H1 (cell line): ENCODE measurements around the gene COA1. TPM values are rescaled to one million over a fixed set of nuclear protein-coding genes. Genes with fewer than 3 reads are reported as not detected.

Experiments
- CTCF ChIA-PET: fragments of 300-600 bp; sonication (Branson Sonifier 250); formaldehyde crosslinking; loops from one replicate; lab custom pipeline; 2021; ENCODE audit not compliant: partially characterized antibody; lab: Charles Lee
- POLR2A ChIA-PET: fragments of 300-600 bp; sonication (Branson Sonifier 250); formaldehyde crosslinking; loops from one replicate; lab custom pipeline; 2021; ENCODE audit warnings: inconsistent platforms; ENCODE audit not compliant: partially characterized antibody; lab: Charles Lee
- DNase-seq, 2 experiments: peaks; one replicate each; pipeline versions ENCODE4 v3.0.0 to v3.0.0-alpha.2; 2010 to 2022; ENCODE audit warnings: low spot score in 2 of 2, low read depth in 1 of 2, mixed read lengths in 1 of 2
- FAIRE-seq: peaks from 2 replicates; lab custom pipeline; 2011; peaks lifted over from hg19 to GRCh38; lab: Jason Lieb, UNC
- H2AFZ ChIP-seq: 2 replicates; pipeline ENCODE4 v1.8.1; 2012; ENCODE audit warnings: low read length, inconsistent platforms
- H2AK5ac ChIP-seq: 2 replicates; pipeline ENCODE4 v1.6.1; 2013; ENCODE audit warnings: low read depth, low read length
- H2BK120ac ChIP-seq: replicated peaks from 2 replicates; pipeline ENCODE3; 2013; ENCODE audit warnings: low read depth, low read length, inconsistent platforms
- H2BK12ac ChIP-seq: 2 replicates; pipeline ENCODE4 v1.6.1; 2013; ENCODE audit warnings: low read depth, low read length
- H2BK15ac ChIP-seq: 2 replicates; pipeline ENCODE4 v1.6.1; 2013; ENCODE audit warnings: low read length
- H2BK20ac ChIP-seq: 2 replicates; pipeline ENCODE4 v1.6.1; 2013; ENCODE audit warnings: low read length
- H2BK5ac ChIP-seq: 2 replicates; pipeline ENCODE4 v1.6.1; 2013; ENCODE audit warnings: low read depth, low read length
- H3K14ac ChIP-seq: 2 replicates; pipeline ENCODE4 v1.6.1; 2013; ENCODE audit warnings: inconsistent platforms; ENCODE audit not compliant: insufficient read length
- H3K18ac ChIP-seq: 2 replicates; pipeline ENCODE4 v1.6.1; 2013; ENCODE audit warnings: low read length; ENCODE audit errors: extremely low read depth
- H3K23ac ChIP-seq: 2 replicates; pipeline ENCODE4 v1.6.1; 2013; ENCODE audit warnings: inconsistent platforms; ENCODE audit not compliant: insufficient read length
- H3K23me2 ChIP-seq: 2 replicates; pipeline ENCODE4 v1.6.1; 2013; ENCODE audit warnings: low read depth, low read length
- H3K27ac ChIP-seq: 2 replicates; pipeline ENCODE4 v1.6.1; 2011; ENCODE audit warnings: low read depth, low read length, inconsistent platforms
- H3K27me3 ChIP-seq, 4 experiments: replicated peaks in 1 of 4; 1 replicate in 1 of 4; 2 replicates in 3 of 4; pipeline versions ENCODE4 v1.6.1 to v1.8.1; 2011 to 2013; ENCODE audit warnings: low read length in 3 of 4, mild to moderate bottlenecking in 3 of 4, inconsistent platforms in 2 of 4, mixed read lengths in 2 of 4, moderate library complexity in 1 of 4; ENCODE audit not compliant: control insufficient read depth in 3 of 4, insufficient read depth in 3 of 4; ENCODE audit errors: extremely low read depth in 1 of 4
- H3K36me3 ChIP-seq, 4 experiments: 2 replicates each; pipeline versions ENCODE4 v1.6.1 to v1.8.1; 2011 to 2013; ENCODE audit warnings: mild to moderate bottlenecking in 4 of 4, low read length in 3 of 4, moderate library complexity in 2 of 4, control low read depth in 1 of 4, inconsistent platforms in 1 of 4; ENCODE audit not compliant: insufficient read depth in 4 of 4, control insufficient read depth in 2 of 4
- H3K4ac ChIP-seq: replicated peaks from 2 replicates; pipeline ENCODE3; 2013; ENCODE audit warnings: low read length, low read depth, mixed read lengths, inconsistent platforms; ENCODE audit not compliant: insufficient read length
- H3K4me1 ChIP-seq, 4 experiments: replicated peaks in 1 of 4; 1 replicate in 1 of 4; 2 replicates in 3 of 4; pipeline versions ENCODE4 v1.6.1 to v1.8.1; 2011 to 2013; ENCODE audit warnings: low read length in 3 of 4, inconsistent platforms in 2 of 4, mixed read lengths in 1 of 4; ENCODE audit not compliant: insufficient read depth in 4 of 4, control insufficient read depth in 3 of 4
- H3K4me2 ChIP-seq, 2 experiments: 2 replicates each; pipeline versions ENCODE4 v1.6.1 to v1.8.1; 2011 to 2013; ENCODE audit warnings: low read depth in 2 of 2, low read length in 2 of 2, control low read depth in 1 of 2, inconsistent platforms in 1 of 2, mild to moderate bottlenecking in 1 of 2; ENCODE audit not compliant: insufficient read depth in 1 of 2
- H3K4me3 ChIP-seq, 4 experiments: fragments of 200-600, 300-600 bp in 1 of 4; sonication (generic), shearing (Covaris generic), sonication (Bioruptor Twin) in 1 of 4; 2 replicates each; pipeline versions ENCODE4 v1.5.1 to v1.8.1; 2011 to 2016; ENCODE audit warnings: low read length in 4 of 4, low read depth in 3 of 4, control low read depth in 2 of 4, inconsistent platforms in 2 of 4, mild to moderate bottlenecking in 2 of 4, mixed read lengths in 1 of 4, moderate library complexity in 1 of 4; ENCODE audit not compliant: insufficient read depth in 2 of 4; ENCODE audit errors: extremely low read depth in 1 of 4
- H3K56ac ChIP-seq: replicated peaks from 2 replicates; pipeline ENCODE3; 2013; ENCODE audit warnings: low read depth, mild to moderate bottlenecking, mixed read lengths, low read length, inconsistent platforms; ENCODE audit not compliant: insufficient read length
- H3K79me1 ChIP-seq: 2 replicates; pipeline ENCODE4 v1.6.1; 2013; ENCODE audit warnings: low read depth, low read length, control low read depth
- H3K79me2 ChIP-seq, 2 experiments: 2 replicates each; pipeline versions ENCODE4 v1.6.1 to v1.8.1; 2012 to 2013; ENCODE audit warnings: low read length in 2 of 2, mild to moderate bottlenecking in 2 of 2, inconsistent platforms in 1 of 2; ENCODE audit not compliant: insufficient read depth in 2 of 2, control insufficient read depth in 1 of 2
- H3K9ac ChIP-seq, 4 experiments: replicated peaks in 1 of 4; 1 replicate in 1 of 4; 2 replicates in 3 of 4; pipeline versions ENCODE4 v1.6.1 to v1.8.1; 2011 to 2013; ENCODE audit warnings: low read depth in 3 of 4, low read length in 3 of 4, control low read depth in 2 of 4, mild to moderate bottlenecking in 2 of 4, moderate library complexity in 2 of 4, inconsistent platforms in 1 of 4; ENCODE audit errors: extremely low read depth in 1 of 4
- H3K9me3 ChIP-seq, 2 experiments: 2 replicates each; pipeline versions ENCODE4 v1.6.1 to v1.8.1; 2012 to 2013; ENCODE audit warnings: mild to moderate bottlenecking in 2 of 2, moderate library complexity in 2 of 2, control low read depth in 1 of 2, inconsistent platforms in 1 of 2, low read depth in 1 of 2, low read length in 1 of 2, mixed read lengths in 1 of 2; ENCODE audit not compliant: insufficient read depth in 2 of 2
- H4K20me1 ChIP-seq, 2 experiments: replicated peaks in 1 of 2; 2 replicates each; pipeline versions ENCODE3 to v1.8.1; 2011 to 2013; ENCODE audit warnings: inconsistent platforms in 2 of 2, low read length in 2 of 2, mild to moderate bottlenecking in 1 of 2; ENCODE audit not compliant: insufficient read depth in 2 of 2, control insufficient read depth in 1 of 2
- H4K5ac ChIP-seq: 2 replicates; pipeline ENCODE4 v1.6.1; 2013; ENCODE audit warnings: low read length, low read depth, mixed read lengths, inconsistent platforms; ENCODE audit not compliant: insufficient read length
- H4K8ac ChIP-seq: 2 replicates; pipeline ENCODE4 v1.8.0; 2013; ENCODE audit warnings: mild to moderate bottlenecking, moderate library complexity, low read length, inconsistent platforms; ENCODE audit not compliant: insufficient read depth; ENCODE audit errors: extremely low read depth
- H4K91ac ChIP-seq: replicated peaks from 2 replicates; pipeline ENCODE3; 2013; ENCODE audit warnings: low read length, mixed read lengths, inconsistent platforms; ENCODE audit not compliant: insufficient read length
- CBX8 ChIP-seq: fragments of 300-800, 300-1000 bp; sonication (generic); IDR thresholded peaks from 2 replicates; pipeline ENCODE4 v1.7.1; 2016; ENCODE audit warnings: low read depth, low read length, borderline replicate concordance
- FOSL1 ChIP-seq: IDR thresholded peaks from 2 replicates; pipeline ENCODE4 v1.6.1; 2011; ENCODE audit warnings: mild to moderate bottlenecking, low read depth, low read length, moderate library complexity; ENCODE audit not compliant: insufficient read depth
- PHF8 ChIP-seq: fragments of 200-600 bp; sonication (generic); conservative IDR thresholded peaks from 2 replicates; pipeline ENCODE4 v1.7.1; 2012; ENCODE audit warnings: low read depth, mild to moderate bottlenecking, inconsistent platforms, low read length, moderate library complexity
- RFX5 ChIP-seq: IDR thresholded peaks from 2 replicates; pipeline ENCODE4 v1.6.1; 2011; ENCODE audit warnings: low read depth, low read length, improper control_type of control experiment, borderline replicate concordance
- TAF1 ChIP-seq: IDR thresholded peaks from 2 replicates; pipeline ENCODE4 v1.6.1; 2011; ENCODE audit warnings: mild to moderate bottlenecking, low read depth, low read length
- TBP ChIP-seq: IDR thresholded peaks from 2 replicates; pipeline ENCODE4 v1.6.1; 2011; ENCODE audit warnings: low read depth, low read length, improper control_type of control experiment
- TCF12 ChIP-seq: IDR thresholded peaks from 2 replicates; pipeline ENCODE4 v1.6.1; 2011; ENCODE audit warnings: low read depth, mild to moderate bottlenecking, low read length
- TEAD4 ChIP-seq: IDR thresholded peaks from 2 replicates; pipeline ENCODE4 v1.6.1; 2012; ENCODE audit warnings: low read depth, low read length, inconsistent platforms, mixed read lengths
- YY1 ChIP-seq: IDR thresholded peaks from 2 replicates; pipeline ENCODE4 v1.6.1; 2011; ENCODE audit warnings: low read depth, mild to moderate bottlenecking, low read length
- WGBS, 2 experiments: shearing (Covaris generic) in 1 of 2; methylation state at CpG; one replicate each; pipeline versions ENCODE4 v1.1.6 to v1.1.7; 2013 to 2015; ENCODE audit warnings: low lambda C conversion rate in 2 of 2, mixed read lengths in 2 of 2, inconsistent platforms in 1 of 2, low coverage in 1 of 2, missing lambda C conversion rate in 1 of 2; ENCODE audit not compliant: insufficient replicate concordance in 2 of 2, insufficient coverage in 1 of 2, insufficient read length in 1 of 2; ENCODE audit errors: extremely low coverage in 1 of 2, missing lambda C conversion rate in 1 of 2; 5-methylcytosine and 5-hydroxymethylcytosine counted together
- polyA plus RNA-seq, 7 experiments: library from polyadenylated mRNA; depleted of rRNA in 3 of 7; stranded (reverse) in 5 of 7; unstranded in 2 of 7; fragments of >200 nt in 5 of 7; fragments of 200-250 nt in 2 of 7; gene quantifications; 1 replicate in 5 of 7; 2 replicates in 1 of 7; 4 replicates in 1 of 7; pipeline versions ENCODE4 v1.2.1 to v1.2.3, GENCODE V29; 2011 to 2013; ENCODE audit warnings: missing spikeins in 2 of 7, mixed read lengths in 2 of 7
- total RNA-seq: library from RNA; stranded (reverse); fragmentation: NEBNext Ultra II Directional; extraction: Animal tissue kit (Norgen Biotek cat#: 25700); gene quantifications from 2 replicates; pipeline ENCODE4 v1.2.1, GENCODE V29; 2021

COA1 gene
- total and polyA plus RNA-seq, 2 of the 8 experiments (the other 6 are each of a cell fraction or from before 2014, with no cell fraction given), result 98.6 to 143 TPM

DNA sequence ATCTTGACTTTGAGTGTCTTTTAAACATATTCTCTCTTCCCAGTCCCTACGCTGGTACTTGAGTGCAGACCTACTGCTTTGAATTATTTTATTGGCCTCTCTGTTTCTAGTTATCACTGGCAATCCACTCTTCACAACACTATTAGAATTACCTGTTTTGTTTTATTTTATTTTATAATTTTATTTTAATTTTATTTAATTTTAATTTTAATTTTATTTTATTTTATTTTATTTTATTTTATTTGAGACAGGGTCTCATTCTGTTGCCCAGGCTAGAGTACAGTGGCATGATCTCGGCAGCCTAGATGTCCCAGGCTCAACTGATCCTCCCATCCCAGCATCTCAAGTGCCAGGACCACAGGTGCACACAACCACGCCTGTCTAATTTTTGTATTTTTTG, 139.6 kb downstream of the COA1 start:
- CTCF ChIA-PET, result interaction anchor here (1.1 kb wide), 1 partner anchor 181 kb away, joined by 3 read pairs; no protein-coding TSS in a partner anchor
- Histone ChIP-seq H4K5ac (no peak overlapping the region), H3K4me1 (peaks cover 0 to 3% (median 2%) of the 10 kb centered on the region in 4 experiments; a peak in 2 of 7 replicates), H2BK12ac (no peak overlapping the region), H3K18ac (no peak overlapping the region), H3K27me3 (no peaks in the 10 kb centered on the region), H3K4ac (no peak overlapping the region), H3K23me2 (no peaks in the 10 kb centered on the region), H3K9me3 (no peaks in the 10 kb centered on the region), H2BK120ac (no peak overlapping the region), H3K79me2 (peaks cover 0 to 75% of the 10 kb centered on the region in 2 experiments; a peak in 2 of 4 replicates), H3K4me3 (no peak overlapping the region), H2BK5ac (no peak overlapping the region), H2BK20ac (no peak overlapping the region), H3K23ac (no peak overlapping the region), H3K27ac (no peak overlapping the region), H4K20me1 (peaks cover 0 to 5% of the 10 kb centered on the region in 2 experiments), H2AFZ (no peak overlapping the region), H3K14ac (no peak overlapping the region), H3K56ac (no peak overlapping the region), H4K91ac (no peak overlapping the region), H3K79me1 (peaks cover 2% of the 10 kb centered on the region; the same call in 1 of the 2 replicates), H3K9ac (no peak overlapping the region), H3K36me3 (no peaks in the 10 kb centered on the region), H2AK5ac (no peak overlapping the region), H3K4me2 (no peak overlapping the region), H2BK15ac (no peak overlapping the region), H4K8ac (no peak overlapping the region)
- WGBS, 2 experiments, result 92% methylated on average over 3 of the region's 3 CpGs; no CpG with 5 or more reads in 1 of the 2 experiments
- DNase-seq (no peak), FAIRE-seq (no peak)
- POLR2A ChIA-PET, result no interaction called here
- TF ChIP-seq YY1 (no peak), TBP (no peak), TCF12 (no peak), TEAD4 (no peak), PHF8 (no peak), FOSL1 (no peak), CBX8 (no peak), RFX5 (no peak), TAF1 (no peak)
